Measurements from ENCODE around the gene DIPK1B.
"Not testable (repeated sequence)": the region's sequence is repeated elsewhere in the genome, so short reads cannot be mapped to it uniquely, and the experiment has no call there.

The DIPK1B gene

GRCh38 chr9:136700304-136700703 is 12.1 kb upstream of the DIPK1B start:
- no peak for DNase-seq

- no peak for DNase-seq
These were observed 11.3 kb upstream of the DIPK1B start for GRCh38 chr9:136700959-136701667.

GRCh38 chr9:136701668-136702053 is 10.7 kb upstream of the DIPK1B start:
- no peak for DNase-seq

GRCh38 chr9:136703276-136703860 is 9.0 kb upstream of the DIPK1B start:
- no peak for DNase-seq

- not testable (repeated sequence) for DNase-seq
These were observed 7.6 kb upstream of the DIPK1B start for GRCh38 chr9:136704741-136705140.

- no peak for DNase-seq
These were observed 6.8 kb upstream of the DIPK1B start for GRCh38 chr9:136705564-136705963.

GRCh38 chr9:136707011-136707410 is 5.4 kb upstream of the DIPK1B start:
- no peak for DNase-seq

- DNase-seq: no peak
These were observed 4.4 kb upstream of the DIPK1B start for GRCh38 chr9:136707849-136708517.

GRCh38 chr9:136709454-136710109 is 2.8 kb upstream of the DIPK1B start:
- no peak for DNase-seq

- DNase-seq: no peak
These were observed 1.8 kb upstream of the DIPK1B start for GRCh38 chr9:136710543-136710942.

GRCh38 chr9:136711219-136711648 is 1.1 kb upstream of the DIPK1B start:
- DNase-seq: not testable (repeated sequence)

GRCh38 chr9:136712690-136713544 is 545 bp downstream of the DIPK1B start:
- DNase-seq: no peak

- no peak for DNase-seq
These were observed 1.2 kb downstream of the DIPK1B start for GRCh38 chr9:136713550-136713949.

GRCh38 chr9:136714096-136714892 is 1.9 kb downstream of the DIPK1B start:
- DNase-seq: no peak

- no peak for DNase-seq
These were observed 2.5 kb downstream of the DIPK1B start for GRCh38 chr9:136714893-136715274.

- DNase-seq: no peak
These were observed 5.0 kb downstream of the DIPK1B start for GRCh38 chr9:136717399-136717798.

GRCh38 chr9:136718345-136719194 is 6.2 kb downstream of the DIPK1B start:
- DNase-seq: no peak

- no peak for DNase-seq
These were observed 7.0 kb downstream of the DIPK1B start for GRCh38 chr9:136719195-136719880.

GRCh38 chr9:136720251-136720897 is 8.0 kb downstream of the DIPK1B start:
- DNase-seq: no peak

GRCh38 chr9:136720898-136721338 is 8.5 kb downstream of the DIPK1B start:
- DNase-seq: no peak

All from cerebellar nuclear complex (tissue), 1 donor.